ENCODE results near the gene AKT1.
"Not testable (repeated sequence)": the region's sequence is repeated elsewhere in the genome, so short reads cannot be mapped to it uniquely, and the experiment has no call there.

The AKT1 gene

DNA sequence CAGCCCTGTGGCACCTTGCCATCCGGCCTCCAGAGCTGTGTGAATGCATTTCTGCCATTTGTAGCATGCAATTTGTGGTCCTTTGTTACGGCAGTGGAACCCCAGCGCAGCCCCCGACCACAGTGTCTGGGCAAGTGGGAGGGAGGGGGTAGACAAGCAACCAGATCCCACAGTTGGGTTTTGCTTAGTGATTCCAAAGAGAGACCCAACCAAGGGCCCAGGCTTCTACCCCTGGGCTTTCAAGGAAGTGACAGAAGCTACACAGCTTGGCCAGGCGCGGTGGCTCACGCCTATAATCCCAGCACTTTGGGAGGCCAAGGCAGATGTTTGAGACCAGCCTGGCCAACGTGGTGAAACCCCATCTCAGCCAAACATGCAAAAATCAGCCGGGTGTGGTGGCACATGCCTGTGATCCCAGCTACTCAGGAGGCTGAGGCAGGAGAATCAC is 23.2 kb upstream of the AKT1 start:
- DNase-seq = no peak

DNA sequence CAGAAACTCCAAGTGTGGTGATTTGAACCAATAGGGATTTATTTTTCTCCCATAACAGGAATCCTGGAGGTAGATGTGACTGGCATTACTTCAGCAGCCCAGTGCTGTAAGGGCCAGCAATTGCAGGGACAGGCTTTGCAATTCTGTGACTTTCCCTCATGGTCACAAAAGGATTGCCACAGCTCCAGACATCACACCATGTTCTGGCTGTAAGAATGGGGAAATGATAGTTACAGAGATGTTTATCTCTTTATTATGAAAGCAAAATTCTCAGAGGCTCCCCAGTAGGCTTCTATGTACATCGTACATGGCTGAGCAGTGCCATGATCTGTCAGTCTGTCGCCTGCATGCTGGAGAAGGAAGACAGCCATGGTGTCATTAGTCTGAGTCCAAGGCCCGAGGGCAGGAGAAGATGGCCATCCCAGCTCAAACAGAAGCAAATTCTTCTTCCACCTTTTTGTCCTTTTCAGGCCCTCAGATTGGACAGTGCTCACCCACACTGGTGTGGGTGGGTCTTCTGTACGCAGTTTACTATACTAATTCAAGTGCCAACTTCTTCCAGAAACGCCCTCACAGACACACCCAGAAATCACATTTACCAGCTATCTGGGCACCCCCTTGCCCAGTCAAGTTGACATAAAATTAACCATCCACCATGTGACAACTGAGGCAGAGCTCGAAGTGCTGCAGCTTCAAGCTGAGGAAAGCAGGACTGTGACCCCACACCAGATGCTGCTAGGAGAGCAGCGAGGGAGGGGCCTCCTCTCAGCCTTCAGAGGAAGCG is 22.6 kb upstream of the AKT1 start:
- DNase-seq = no peak

DNA sequence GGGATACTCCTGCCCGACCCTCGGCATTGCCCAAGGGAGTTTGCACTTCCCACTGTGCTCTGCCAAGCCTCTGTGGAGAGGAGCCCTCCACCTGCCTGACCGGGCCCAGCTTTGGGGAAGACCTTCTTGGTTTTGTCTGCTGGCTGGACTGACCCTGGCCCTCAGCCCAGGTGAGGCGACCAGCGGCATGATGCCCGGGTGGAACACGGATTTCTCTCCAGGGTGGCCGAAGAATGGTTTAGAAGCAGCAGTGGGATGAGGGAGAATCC is 21.0 kb upstream of the AKT1 start:
- peak in 2 of 14 donors; percentile 63 to 69 for DNase-seq

DNA sequence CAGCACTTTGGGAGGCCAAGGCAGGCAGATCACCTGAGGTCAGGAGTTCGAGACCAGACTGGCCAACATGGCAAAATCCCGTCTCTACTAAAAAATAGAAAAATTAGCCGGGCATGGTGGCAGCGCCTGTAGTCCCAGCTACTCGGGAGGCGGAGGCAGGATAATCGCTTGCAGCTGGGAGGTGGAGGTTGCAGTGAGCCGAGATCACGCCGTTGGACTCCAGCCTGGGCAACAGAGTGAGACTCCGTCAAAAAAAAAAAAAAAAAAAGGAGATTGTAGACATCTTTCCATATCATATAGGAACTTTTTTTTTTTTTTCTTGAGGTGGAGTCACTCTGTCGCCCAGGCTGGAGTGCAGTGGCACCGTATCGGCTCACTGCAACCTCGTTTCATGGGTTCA is 19.2 kb upstream of the AKT1 start:
- not testable (repeated sequence) for DNase-seq

DNA sequence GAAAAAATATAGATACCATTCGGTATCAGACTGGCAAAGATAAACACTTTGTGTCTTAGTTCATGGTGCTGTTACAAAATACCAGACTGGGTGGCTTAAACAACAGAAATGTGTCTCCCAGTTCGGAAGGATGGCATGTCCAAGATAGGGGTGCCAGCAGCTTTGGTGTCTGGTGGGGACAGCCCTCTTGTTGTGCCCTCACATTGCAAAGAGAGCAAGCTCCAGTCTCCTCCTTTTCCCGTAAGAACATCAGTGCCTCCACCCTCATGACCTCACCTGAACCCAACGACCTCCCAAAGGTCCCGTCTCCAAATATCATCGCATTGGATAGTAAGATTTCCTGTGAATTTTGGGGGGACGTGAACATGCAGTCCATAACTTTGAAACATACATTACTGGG is 17.7 kb upstream of the AKT1 start:
- DNase-seq = no peak

DNA sequence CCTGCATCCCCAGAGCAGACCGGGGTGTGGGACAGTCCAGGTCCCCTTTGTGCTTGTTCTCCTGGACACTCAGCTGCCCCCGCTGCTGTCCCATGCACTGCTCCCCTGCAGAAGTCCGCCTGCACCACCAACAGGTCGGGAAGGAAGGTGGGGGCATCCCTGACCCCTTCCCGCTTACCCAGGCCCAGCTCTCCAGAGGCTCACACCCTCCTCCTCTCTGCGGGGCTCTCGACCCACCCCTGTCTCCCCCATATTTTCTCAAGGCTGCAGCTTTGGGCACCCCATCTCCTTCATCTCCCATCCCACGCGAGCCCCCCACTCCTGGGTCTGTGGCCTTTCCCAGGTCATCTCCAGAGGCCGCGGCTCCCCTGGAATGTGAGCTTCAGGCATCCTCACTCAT is 14.8 kb upstream of the AKT1 start:
- DNase-seq = no peak

DNA sequence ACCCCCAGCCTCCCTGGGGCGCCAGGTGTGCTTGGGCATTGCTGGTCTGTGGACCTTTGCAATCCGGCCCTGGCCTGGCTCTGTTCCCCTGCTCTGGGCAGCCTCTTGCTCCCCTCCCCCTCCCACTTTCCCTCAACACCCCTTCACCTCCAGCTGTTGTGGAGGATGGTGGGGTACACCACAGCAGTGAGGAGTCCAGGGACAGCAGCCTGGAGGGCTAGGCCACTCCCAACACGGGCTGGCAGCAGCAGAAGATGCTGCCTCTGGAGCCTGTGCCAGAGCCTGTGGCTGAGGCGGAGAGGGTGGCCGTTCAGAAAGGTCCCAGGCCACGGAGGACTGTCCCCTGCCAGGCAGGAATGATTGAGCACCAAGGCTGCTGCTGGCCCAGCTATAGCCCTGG is 12.9 kb upstream of the AKT1 start:
- no peak for DNase-seq

DNA sequence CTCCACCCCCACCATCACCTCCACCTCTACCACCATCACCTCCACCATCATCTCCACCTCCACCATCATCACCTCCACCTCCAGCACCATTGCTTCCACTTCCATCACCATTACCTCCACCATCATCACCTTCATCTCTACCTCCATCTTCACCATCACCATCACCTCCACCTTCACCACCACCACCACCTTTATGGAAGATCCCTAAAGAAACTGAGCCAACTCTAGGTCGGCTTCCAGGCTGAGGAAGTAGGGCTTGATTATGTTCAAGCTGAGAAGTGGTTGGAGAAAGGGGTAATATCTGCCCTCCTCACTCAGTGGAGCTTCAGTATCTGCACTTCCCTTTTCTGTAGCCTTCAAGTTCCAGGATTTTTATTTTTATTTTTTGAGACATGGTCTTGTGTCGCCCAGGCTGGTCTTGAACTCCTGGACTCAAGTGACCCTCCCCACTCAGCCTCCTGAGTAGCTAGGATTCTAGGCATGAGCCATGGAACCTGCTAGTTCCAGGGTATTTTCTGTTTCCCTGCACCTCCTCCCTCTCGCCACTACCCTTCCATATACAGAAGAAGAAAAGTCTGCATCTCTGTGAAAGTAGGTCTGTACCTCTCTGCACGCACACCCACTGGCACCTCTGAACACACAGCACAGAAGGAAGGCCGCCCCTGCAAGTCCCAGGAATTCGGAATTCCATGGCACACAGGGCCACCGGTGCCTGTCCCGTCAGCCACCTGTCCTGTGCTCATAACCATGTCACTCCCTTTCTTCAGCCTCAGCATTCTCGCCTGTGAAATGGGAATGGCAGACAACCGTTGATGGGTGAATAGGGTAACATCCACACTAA is 11.3 kb upstream of the AKT1 start:
- DNase-seq = no peak

DNA sequence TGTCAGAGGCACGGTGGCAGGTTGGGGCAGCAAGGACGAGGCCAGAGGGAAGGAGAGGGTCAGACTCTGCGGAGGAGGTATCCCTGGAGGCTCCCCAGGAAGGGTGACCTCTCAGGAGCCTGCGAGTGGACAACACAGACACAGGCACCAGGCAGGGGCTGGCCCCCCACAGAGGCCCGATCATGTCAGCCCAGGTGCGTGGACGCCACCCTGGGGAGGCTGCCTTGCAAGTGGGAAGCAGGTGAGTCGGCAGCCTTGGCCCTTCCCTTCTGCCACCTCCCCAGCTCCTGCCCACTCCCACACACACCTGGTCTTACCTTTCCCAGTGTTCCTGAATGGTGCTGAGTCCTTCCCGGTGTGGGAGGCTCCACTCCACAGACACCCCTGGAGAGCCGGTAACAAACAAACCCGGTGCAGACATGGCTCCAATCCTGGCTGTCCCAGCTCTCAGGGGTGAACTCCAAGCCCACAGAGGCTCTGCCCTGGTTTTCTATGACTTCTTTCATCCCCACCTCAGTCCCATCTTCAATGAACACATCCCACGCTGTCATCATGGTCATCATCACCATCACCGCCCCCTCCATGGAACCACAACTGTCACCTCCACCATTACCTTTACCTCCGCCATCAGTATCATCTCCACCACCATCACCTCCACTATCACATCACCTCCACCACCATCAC is 10.5 kb upstream of the AKT1 start:
- DNase-seq = no peak

DNA sequence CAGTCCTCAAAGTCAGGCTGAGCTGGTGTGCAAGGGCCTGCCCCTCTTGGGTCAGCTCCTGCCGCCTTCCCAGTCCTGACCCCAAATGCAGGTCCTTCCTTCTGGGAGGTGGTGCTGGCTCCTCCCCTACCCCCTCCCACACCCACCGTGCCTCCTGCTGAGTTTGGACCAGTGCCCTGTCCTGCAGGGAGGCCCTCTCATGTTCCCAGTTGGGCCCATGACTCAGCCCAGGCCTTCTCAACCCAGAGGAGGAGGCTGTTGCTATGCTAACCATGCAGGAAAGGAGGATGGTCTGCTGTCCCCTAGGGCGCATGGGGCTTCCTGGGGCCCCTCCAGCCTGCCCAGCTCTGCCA is 9.8 kb upstream of the AKT1 start:
- DNase-seq = peak in 1 of 14 donors; percentile 58

DNA sequence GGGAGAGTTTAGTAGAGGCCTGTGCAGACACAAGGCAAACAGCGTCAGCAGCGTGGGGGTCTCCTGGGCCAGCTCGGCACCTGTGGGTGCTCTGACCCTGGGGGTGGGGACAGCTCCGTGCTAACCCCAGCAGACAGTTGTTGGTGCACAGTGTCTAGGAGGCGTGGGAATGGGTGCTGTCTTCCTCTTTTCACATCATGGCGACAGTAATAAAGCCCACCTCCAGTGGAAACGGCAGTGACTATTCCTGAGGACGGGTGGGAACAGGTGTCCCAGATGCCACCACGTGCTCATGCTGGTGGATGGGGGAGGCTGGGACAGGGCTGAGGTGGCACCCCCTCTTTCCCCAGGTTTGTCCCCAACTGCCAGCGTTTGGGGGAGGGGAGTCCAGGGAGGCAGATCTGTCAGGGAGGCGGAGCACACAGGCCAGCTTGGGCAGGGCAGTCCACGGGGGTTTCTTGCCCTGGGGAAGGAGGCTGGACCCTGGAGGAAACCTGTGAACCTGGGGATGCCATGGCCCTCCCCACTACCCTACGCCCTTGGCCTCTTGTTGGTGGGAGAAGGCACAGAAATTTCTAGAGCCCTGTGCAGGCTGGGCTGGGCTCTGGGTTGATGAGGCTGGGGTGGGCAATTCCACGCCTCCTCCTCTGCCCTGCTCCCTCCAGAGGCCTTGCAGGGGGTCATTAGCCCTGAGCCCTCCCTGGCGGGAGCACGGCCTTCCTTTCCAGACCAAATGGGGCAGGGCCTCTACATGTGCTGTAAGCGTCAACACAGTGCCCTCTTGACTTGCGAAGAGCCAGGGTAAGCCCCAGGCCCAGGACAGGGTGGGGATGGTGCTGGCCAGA is 9.2 kb upstream of the AKT1 start:
- no peak for DNase-seq

DNA sequence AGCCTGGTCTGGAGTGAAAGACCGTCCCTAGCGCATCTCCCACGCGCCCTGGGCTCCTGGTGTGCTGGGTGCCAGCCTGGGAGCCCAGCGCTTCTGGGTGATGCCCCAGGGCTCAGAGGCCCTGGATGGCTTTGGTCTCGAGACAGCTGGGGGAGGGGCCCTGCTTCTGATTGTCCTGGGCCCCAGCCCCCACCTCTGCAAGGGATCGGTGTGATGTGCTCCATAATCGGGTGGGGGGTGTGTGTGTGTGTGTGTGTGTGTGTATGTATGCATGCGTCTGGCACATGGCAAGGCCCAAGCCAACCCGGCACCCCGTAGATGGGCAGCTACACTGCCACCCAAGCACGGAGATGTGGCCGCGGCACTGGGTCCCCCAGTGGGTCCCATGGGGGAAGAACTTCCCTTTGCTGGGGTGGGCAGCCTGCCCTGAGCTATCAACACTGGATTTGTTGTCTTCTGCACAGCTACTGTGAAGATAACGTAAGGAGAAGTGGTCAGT is 8.4 kb upstream of the AKT1 start:
- DNase-seq = no peak

DNA sequence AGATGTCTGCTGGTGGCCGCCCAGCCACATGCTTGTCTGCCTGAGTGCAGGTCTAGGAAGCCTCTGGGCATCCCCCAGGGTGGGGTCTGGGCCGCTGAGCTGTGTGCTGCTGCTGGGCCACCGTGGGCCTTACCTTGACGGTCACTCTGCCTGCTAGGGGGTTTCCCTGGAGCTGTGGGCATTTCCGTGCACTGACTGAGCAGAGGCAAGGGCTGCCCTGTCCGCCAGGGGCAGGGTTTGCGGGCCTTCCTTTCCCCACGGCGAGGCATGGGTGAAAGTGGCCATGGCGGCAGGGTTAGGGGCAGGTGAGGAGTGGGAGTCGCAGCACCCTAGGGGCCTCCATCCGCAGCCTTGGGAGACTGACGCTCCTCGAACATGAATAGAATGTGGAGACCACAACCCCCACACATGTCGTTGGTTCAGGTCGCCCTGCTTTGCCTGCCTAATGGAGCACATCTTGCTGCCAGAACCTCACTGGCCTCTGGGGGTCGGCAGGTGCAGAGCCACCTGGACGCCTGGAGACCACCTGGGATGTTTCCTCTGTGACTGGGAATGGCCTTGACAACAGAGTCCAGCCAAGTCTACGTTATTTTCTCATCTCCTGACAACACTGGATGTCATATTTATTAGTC is 7.8 kb upstream of the AKT1 start:
- DNase-seq = no peak

DNA sequence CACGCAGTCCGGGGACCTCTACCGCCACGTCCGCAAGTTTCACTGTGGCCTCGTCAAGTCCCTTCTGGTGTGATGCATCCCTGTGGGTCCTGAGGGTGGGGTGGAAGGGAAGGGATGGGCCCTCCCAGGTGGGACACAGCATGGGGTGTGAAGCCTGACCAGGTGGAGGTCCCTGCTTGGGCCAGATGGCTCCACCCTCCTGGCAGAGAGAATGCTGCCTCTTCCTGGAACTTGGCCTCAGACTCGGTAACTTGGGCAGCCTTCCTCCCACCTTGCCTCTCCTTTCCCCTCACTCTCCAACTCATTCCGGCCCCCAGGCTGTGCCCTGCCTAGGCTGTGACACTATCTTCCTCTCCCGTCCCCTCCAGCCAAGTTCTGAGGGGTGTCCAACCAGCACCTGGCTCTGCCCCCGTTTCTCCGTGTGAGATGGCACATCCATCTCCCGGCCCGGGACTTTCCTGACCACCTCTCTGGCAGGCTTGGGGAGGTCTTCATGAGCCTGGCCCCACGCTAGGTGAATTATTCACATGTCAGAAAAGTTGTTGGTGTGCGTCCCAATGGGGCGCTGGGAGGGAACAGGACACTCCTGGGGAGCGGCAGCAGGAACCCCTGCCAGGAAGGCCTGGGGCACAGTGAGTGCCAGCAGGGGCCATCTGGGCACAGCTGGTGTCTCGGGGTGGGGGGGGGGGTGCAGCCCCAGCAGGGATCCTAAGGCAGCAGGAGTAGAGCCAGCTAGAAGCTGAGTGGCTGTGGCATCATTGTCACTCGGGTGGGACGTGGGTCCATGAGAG is 7.0 kb upstream of the AKT1 start:
- no peak for DNase-seq

DNA sequence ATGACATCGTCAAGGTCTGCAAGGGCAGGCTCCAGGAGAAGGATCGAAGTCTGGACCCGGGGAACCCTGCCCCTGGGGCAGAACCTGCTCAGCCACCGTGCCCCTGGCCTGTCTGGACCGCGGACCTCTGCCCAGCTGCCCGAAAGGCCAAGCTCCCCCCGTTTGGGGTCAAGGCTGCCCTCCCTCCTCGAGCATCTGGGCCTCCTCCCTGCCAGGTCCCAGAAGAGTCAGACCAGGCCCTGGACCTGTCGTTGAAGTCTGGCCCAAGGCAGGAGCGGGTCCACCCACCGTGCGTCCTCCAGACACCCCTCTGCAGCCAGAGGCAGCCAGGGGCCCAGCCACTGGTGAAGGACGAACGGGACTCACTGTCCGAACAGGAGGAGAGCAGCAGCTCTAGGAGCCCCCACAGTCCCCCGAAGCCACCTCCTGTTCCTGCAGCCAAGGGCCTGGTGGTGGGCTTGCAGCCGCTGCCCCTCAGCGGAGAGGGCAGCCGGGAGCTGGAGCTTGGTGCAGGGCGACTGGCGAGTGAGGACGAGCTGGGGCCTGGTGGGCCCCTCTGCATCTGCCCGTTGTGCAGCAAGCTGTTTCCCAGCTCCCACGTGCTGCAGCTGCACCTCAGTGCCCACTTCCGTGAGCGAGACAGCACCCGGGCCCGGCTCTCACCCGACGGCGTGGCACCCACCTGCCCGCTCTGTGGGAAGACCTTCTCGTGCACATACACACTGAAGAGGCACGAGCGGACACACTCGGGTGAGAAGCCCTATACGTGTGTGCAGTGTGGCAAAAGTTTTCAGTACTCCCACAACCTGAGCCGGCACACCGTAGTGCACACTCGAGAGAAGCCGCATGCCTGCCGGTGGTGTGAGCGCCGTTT is 6.2 kb upstream of the AKT1 start:
- DNase-seq = no peak

DNA sequence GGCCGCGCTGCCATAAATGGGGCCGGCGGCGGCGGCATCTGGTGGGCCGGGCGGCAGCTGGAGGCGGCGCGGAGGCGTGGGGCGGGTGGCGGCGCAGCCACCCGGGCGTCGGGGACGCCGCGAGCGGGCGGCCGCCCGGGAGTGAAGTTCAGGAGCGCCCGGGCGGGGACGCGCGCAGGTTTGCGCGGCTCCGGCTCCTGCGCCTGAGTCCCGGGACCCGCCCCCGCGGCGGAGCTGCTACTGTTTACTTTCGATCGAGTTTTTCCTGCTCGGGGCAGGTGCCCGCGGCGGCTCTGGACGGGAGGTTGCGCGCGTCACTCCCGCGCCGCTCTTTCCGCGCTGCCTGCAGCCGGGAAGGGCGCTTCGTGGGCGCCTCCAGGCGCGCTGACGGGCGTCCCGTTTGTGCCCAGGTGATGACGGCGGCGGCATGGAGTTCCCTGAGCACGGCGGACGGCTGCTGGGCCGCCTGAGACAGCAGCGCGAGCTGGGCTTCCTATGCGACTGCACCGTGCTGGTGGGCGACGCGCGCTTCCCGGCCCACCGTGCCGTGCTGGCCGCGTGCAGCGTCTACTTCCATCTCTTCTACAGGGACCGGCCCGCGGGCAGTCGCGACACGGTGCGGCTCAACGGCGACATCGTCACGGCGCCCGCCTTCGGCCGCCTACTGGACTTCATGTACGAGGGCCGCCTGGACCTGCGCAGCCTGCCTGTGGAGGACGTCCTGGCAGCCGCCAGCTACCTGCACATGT is 5.4 kb upstream of the AKT1 start, which contains the start of gene ZBTB42:
Gene ZBTB42, plus strand, starts transcription at position 331 of the 749 bp plus-strand sequence. Its CDS starts 97 bp downstream, at position 428.
- no peak for DNase-seq

DNA sequence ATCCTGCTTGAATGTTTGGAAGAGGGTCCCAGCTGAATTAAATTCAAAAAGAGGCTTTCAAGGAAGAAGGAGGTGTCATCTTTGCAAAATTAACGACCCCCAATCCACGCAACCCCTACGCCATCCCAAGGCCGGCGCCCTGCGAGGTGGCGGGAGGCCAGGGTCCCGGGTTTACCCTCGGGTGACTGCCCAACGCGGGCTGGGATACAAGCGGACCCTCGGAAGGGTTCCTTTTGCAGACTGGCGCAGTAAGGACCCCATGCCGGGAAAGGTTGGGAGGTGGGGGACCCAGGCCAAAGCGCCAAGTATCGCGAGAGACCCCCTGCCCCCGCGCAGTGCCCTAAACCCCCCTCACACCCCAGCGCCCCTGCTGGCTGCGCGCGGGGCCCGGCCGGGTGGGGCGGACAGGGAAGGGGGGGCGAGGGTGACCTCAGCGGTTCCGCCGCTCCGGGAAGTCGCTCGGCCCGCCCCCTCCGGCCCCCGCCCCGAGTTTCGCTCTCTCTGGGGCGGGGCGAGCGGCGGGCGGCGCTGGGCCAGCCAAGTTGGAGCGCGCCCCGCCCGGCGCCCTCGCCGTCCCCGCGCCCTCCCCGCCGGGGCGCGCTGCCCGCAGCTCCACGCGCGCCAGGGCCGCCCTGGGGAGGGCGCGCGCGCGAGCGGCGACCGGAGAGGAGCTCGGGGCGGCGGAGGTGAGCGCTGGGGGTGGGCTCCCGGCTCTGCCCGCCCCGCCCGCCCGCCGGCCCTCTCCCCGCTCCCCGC is 4.6 kb upstream of the AKT1 start:
- DNase-seq = peak in 7 of 14 donors; percentile 21 to 71 (median 31)

Data from C1 segment of cervical spinal cord (tissue), 14 donors.